Measurements from ENCODE around the gene SPRY1. TPM values are rescaled to one million over a fixed set of nuclear protein-coding genes. Genes with fewer than 3 reads are reported as not detected.

Gene SPRY1
- total and polyA plus RNA-seq, 2 of the 8 experiments (the other 6 are each of a cell fraction or from before 2014, with no cell fraction given), result 11.7 to 56.2 TPM

GRCh38 chr4:123449362-123449761 is 52.8 kb downstream of the SPRY1 start:
- H4K8ac ChIP-seq (ENCODE audit: extremely low read depth, insufficient read depth, low read length), result no peak overlapping the region
- H3K9ac ChIP-seq (replicated peaks in 1 of 4; ENCODE audit: extremely low read depth in 1 of 4, low read depth in 3 of 4, low read length in 3 of 4), result no peak overlapping the region
- H4K91ac ChIP-seq (replicated peaks; ENCODE audit: insufficient read length, low read length), result no peak overlapping the region
- WGBS, 2 experiments (ENCODE audit: extremely low coverage in 1 of 2, insufficient coverage in 1 of 2, insufficient read length in 1 of 2, insufficient replicate concordance in 2 of 2, low coverage in 1 of 2, low lambda C conversion rate in 2 of 2, missing lambda C conversion rate in 1 of 2), result 86% methylated on average over 5 of the region's 5 CpGs; no CpG with 5 or more reads in 1 of the 2 experiments
- H3K56ac ChIP-seq (replicated peaks; ENCODE audit: insufficient read length, low read depth, low read length), result no peak overlapping the region
- no peak overlapping the region for H2BK20ac ChIP-seq (ENCODE audit: low read length)
- H3K4me1 ChIP-seq (replicated peaks in 1 of 4; ENCODE audit: control insufficient read depth in 3 of 4, insufficient read depth in 4 of 4, low read length in 3 of 4), result peaks cover 0 to 3% (median 0%) of the 10 kb centered on the region in 4 experiments; a peak in 3 of 7 replicates
- H2AFZ ChIP-seq (ENCODE audit: low read length), result no peak overlapping the region
- H2BK5ac ChIP-seq (ENCODE audit: low read depth, low read length), result no peak overlapping the region
- H3K23me2 ChIP-seq (ENCODE audit: low read depth, low read length), result 0 out of 2 replicates have a peak, but pooled peaks cover under 1% of the 10 kb centered on the region
- no peaks in the 10 kb centered on the region for H3K79me2 ChIP-seq (ENCODE audit: control insufficient read depth in 1 of 2, insufficient read depth in 2 of 2, low read length in 2 of 2)
- no peak for DNase-seq (ENCODE audit: low read depth in 1 of 2, low spot score in 2 of 2)
- H4K20me1 ChIP-seq (replicated peaks in 1 of 2; ENCODE audit: control insufficient read depth in 1 of 2, insufficient read depth in 2 of 2, low read length in 2 of 2), result no peaks in the 10 kb centered on the region
- H3K36me3 ChIP-seq (ENCODE audit: control insufficient read depth in 2 of 4, insufficient read depth in 4 of 4, low read length in 3 of 4), result no peaks in the 10 kb centered on the region
- no peak overlapping the region for H3K27ac ChIP-seq (ENCODE audit: low read depth, low read length)
- H3K4ac ChIP-seq (replicated peaks; ENCODE audit: insufficient read length, low read depth, low read length), result no peak overlapping the region
- H3K14ac ChIP-seq (ENCODE audit: insufficient read length), result no peak overlapping the region
- H3K18ac ChIP-seq (ENCODE audit: extremely low read depth, low read length), result no peak overlapping the region
- no peak overlapping the region for H2AK5ac ChIP-seq (ENCODE audit: low read depth, low read length)
- no peak overlapping the region for H4K5ac ChIP-seq (ENCODE audit: insufficient read length, low read depth, low read length)
- H3K23ac ChIP-seq (ENCODE audit: insufficient read length), result no peak overlapping the region
- H3K27me3 ChIP-seq (replicated peaks in 1 of 4; ENCODE audit: control insufficient read depth in 3 of 4, extremely low read depth in 1 of 4, insufficient read depth in 3 of 4, low read length in 3 of 4), result no peaks in the 10 kb centered on the region
- no peak for FAIRE-seq
- no peaks in the 10 kb centered on the region for H3K9me3 ChIP-seq (ENCODE audit: insufficient read depth in 2 of 2, low read depth in 1 of 2, low read length in 1 of 2)
- no peak overlapping the region for H3K4me2 ChIP-seq (ENCODE audit: insufficient read depth in 1 of 2, low read depth in 2 of 2, low read length in 2 of 2)
- H2BK12ac ChIP-seq (ENCODE audit: low read depth, low read length), result no peak overlapping the region
- ChIA-PET POLR2A (ENCODE audit: partially characterized antibody) (no interaction called here), CTCF (ENCODE audit: partially characterized antibody) (interaction anchor here (1.0 to 1.4 kb wide), 2 partner anchors 13 to 211 kb away, joined by 3 to 6 read pairs; no protein-coding TSS in a partner anchor)
- no peak overlapping the region for H3K4me3 ChIP-seq (ENCODE audit: extremely low read depth in 1 of 4, insufficient read depth in 2 of 4, low read depth in 3 of 4, low read length in 4 of 4)
- TF ChIP-seq EGR1 (IDR thresholded peaks at IDR 0.05; ENCODE audit: borderline replicate concordance, low read depth, low read length) (no peak), TCF12 (IDR thresholded peaks at IDR 0.05; ENCODE audit: low read depth, low read length) (no peak), CREB1 (IDR thresholded peaks at IDR 0.05) (no peak), RFX5 (IDR thresholded peaks at IDR 0.05; ENCODE audit: borderline replicate concordance, low read depth, low read length) (no peak), EZH2 (IDR thresholded peaks at IDR 0.05; ENCODE audit: low read depth, low read length, severe bottlenecking) (no peak), SP4 (IDR thresholded peaks at IDR 0.05; ENCODE audit: low read length) (no peak), RNF2 (IDR thresholded peaks at IDR 0.05; ENCODE audit: borderline replicate concordance, low read depth, low read length, missing control alignments, poor library complexity, severe bottlenecking) (no peak), SIN3A (conservative IDR thresholded peaks at IDR 0.05 in 1 of 2, IDR thresholded peaks at IDR 0.05 in 1 of 2; ENCODE audit: low read depth in 1 of 2, low read length in 2 of 2) (no peak), KDM1A (IDR thresholded peaks at IDR 0.05; ENCODE audit: borderline replicate concordance, low read length) (no peak), CHD1 (IDR thresholded peaks at IDR 0.05; ENCODE audit: low read depth, low read length) (no peak), TBP (IDR thresholded peaks at IDR 0.05; ENCODE audit: low read depth, low read length) (no peak), MAFK (IDR thresholded peaks at IDR 0.05; ENCODE audit: low read depth, low read length) (no peak)
- TF ChIP-seq, protein P1, sequence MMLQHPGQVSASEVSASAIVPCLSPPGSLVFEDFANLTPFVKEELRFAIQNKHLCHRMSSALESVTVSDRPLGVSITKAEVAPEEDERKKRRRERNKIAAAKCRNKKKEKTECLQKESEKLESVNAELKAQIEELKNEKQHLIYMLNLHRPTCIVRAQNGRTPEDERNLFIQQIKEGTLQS (IDR thresholded peaks at IDR 0.05; ENCODE audit: insufficient read depth, low read depth, low read length), result no peak
- peak overlapping the region; percentile 75 for H2BK120ac ChIP-seq (replicated peaks; ENCODE audit: low read depth, low read length)
- H2BK15ac ChIP-seq (ENCODE audit: low read length), result no peak overlapping the region; the same call in 1 of the 2 replicates
- no peaks in the 10 kb centered on the region for H3K79me1 ChIP-seq (ENCODE audit: low read depth, low read length)
